ENCODE data around the gene LAIR2. TPM values are rescaled to one million over a fixed set of nuclear protein-coding genes. Genes with fewer than 3 reads are reported as not detected.

LAIR2 gene
- total RNA-seq, 2 donors from 2014 or later = not detected

- no peaks in the 10 kb centered on the region for H3K9me3 ChIP-seq
- intact Hi-C loops (cut with DNase I) = no loop called here
- no peaks in the 10 kb centered on the region for H3K36me3 ChIP-seq
- WGBS = 80% methylated on average over 6 of the region's 6 CpGs
- H3K4me3 ChIP-seq = no peak overlapping the region
- TF ChIP-seq POLR2A (IDR thresholded peaks at IDR 0.05) = no peak
- TF ChIP-seq CTCF (IDR thresholded peaks at IDR 0.05) = no peak
- TF ChIP-seq POLR2AphosphoS5 (IDR thresholded peaks at IDR 0.05) = no peak
- H3K27ac ChIP-seq = no peak overlapping the region
- H3K27me3 ChIP-seq (replicated peaks; ENCODE audit: insufficient read depth) = no peaks in the 10 kb centered on the region
- DNase-seq (ENCODE audit: low spot score) = no peak
- H3K4me1 ChIP-seq (replicated peaks) = no peaks in the 10 kb centered on the region
These were observed 48.7 kb downstream of the LAIR2 start for GRCh38 chr19:54551293-54551692.

- Histone ChIP-seq H3K27me3 (replicated peaks; ENCODE audit: insufficient read depth) (no peaks in the 10 kb centered on the region), H3K27ac (no peak overlapping the region), H3K4me1 (replicated peaks) (no peaks in the 10 kb centered on the region), H3K36me3 (no peaks in the 10 kb centered on the region), H3K4me3 (no peak overlapping the region), H3K9me3 (no peaks in the 10 kb centered on the region)
- no peak for TF ChIP-seq CTCF (IDR thresholded peaks at IDR 0.05)
- TF ChIP-seq POLR2AphosphoS5 (IDR thresholded peaks at IDR 0.05) = no peak
- no peak for TF ChIP-seq POLR2A (IDR thresholded peaks at IDR 0.05)
- 83% methylated on average over 22 of the region's 22 CpGs for WGBS
- DNase-seq (ENCODE audit: low spot score) = no peak
- intact Hi-C loops (cut with DNase I) = no loop called here
These were observed 49.6 kb downstream of the LAIR2 start for GRCh38 chr19:54551950-54552912.

GRCh38 chr19:54552913-54553310, 50.3 kb downstream of the LAIR2 start:
- no peaks in the 10 kb centered on the region for H3K27me3 ChIP-seq (replicated peaks; ENCODE audit: insufficient read depth)
- H3K9me3 ChIP-seq = no peaks in the 10 kb centered on the region
- WGBS = 86% methylated on average over 15 of the region's 15 CpGs
- H3K27ac ChIP-seq = no peak overlapping the region
- no peak for DNase-seq (ENCODE audit: low spot score)
- H3K36me3 ChIP-seq = no peaks in the 10 kb centered on the region
- intact Hi-C loops (cut with DNase I) = no loop called here
- TF ChIP-seq CTCF (IDR thresholded peaks at IDR 0.05) = no peak
- no peak for TF ChIP-seq POLR2A (IDR thresholded peaks at IDR 0.05)
- no peak for TF ChIP-seq POLR2AphosphoS5 (IDR thresholded peaks at IDR 0.05)
- H3K4me1 ChIP-seq (replicated peaks) = no peaks in the 10 kb centered on the region
- no peak overlapping the region for H3K4me3 ChIP-seq

- H3K27me3 ChIP-seq (replicated peaks; ENCODE audit: insufficient read depth) = no peaks in the 10 kb centered on the region
- 84% methylated on average over 10 of the region's 10 CpGs for WGBS
- no peak for DNase-seq (ENCODE audit: low spot score)
- H3K4me1 ChIP-seq (replicated peaks) = no peaks in the 10 kb centered on the region
- intact Hi-C loops (cut with DNase I) = no loop called here
- no peak overlapping the region for H3K27ac ChIP-seq
- TF ChIP-seq CTCF (IDR thresholded peaks at IDR 0.05) = no peak
- no peak for TF ChIP-seq POLR2AphosphoS5 (IDR thresholded peaks at IDR 0.05)
- TF ChIP-seq POLR2A (IDR thresholded peaks at IDR 0.05) = no peak
- H3K4me3 ChIP-seq = no peak overlapping the region
- no peaks in the 10 kb centered on the region for H3K9me3 ChIP-seq
- no peaks in the 10 kb centered on the region for H3K36me3 ChIP-seq
These were observed 51.4 kb downstream of the LAIR2 start for GRCh38 chr19:54554006-54554405.

- TF ChIP-seq POLR2AphosphoS5 (IDR thresholded peaks at IDR 0.05) = no peak
- TF ChIP-seq POLR2A (IDR thresholded peaks at IDR 0.05) = no peak
- no peak for TF ChIP-seq CTCF (IDR thresholded peaks at IDR 0.05)
- DNase-seq (ENCODE audit: low spot score) = no peak
- Histone ChIP-seq H3K36me3 (no peaks in the 10 kb centered on the region), H3K4me1 (replicated peaks) (no peaks in the 10 kb centered on the region), H3K9me3 (no peaks in the 10 kb centered on the region), H3K27me3 (replicated peaks; ENCODE audit: insufficient read depth) (no peaks in the 10 kb centered on the region), H3K27ac (no peak overlapping the region), H3K4me3 (no peak overlapping the region)
- intact Hi-C loops (cut with DNase I) = no loop called here
- WGBS = 86% methylated on average over 16 of the region's 16 CpGs
These were observed 52.3 kb downstream of the LAIR2 start for GRCh38 chr19:54554896-54555295.
